Vagina (tissue), 2 donors: ENCODE data around the gene GRM8. TPM values are rescaled to one million over a fixed set of nuclear protein-coding genes. Genes with fewer than 3 reads are reported as not detected.

ENCODE experiments used
- DNase-seq, 2 donors: peaks; one replicate each; pipeline ENCODE4 v3.0.0-alpha.2; 2017; ENCODE audit errors: extremely low spot score in 2 of 2
- H3K27ac ChIP-seq: fragments of 200-600 bp; sonication (generic); one replicate; pipeline ENCODE4 v1.5.1; 2019
- H3K27me3 ChIP-seq: fragments of 200-600 bp; sonication (generic); one replicate; pipeline ENCODE4 v1.5.1; 2019
- H3K36me3 ChIP-seq, 2 donors: fragments of 200-600 bp; sonication (generic); one replicate each; pipeline ENCODE4 v1.5.1; 2017 to 2019
- H3K4me1 ChIP-seq: fragments of 200-600 bp; sonication (generic); one replicate; pipeline ENCODE4 v1.5.1; 2019
- H3K4me3 ChIP-seq, 2 donors: fragments of 200-600 bp; sonication (generic); 1 replicate in 1 of 2; 2 replicates in 1 of 2; pipeline ENCODE4 v1.5.1; 2016 to 2019
- H3K9me3 ChIP-seq: fragments of 200-600 bp; sonication (generic); one replicate; pipeline ENCODE4 v1.5.1; 2019
- POLR2A ChIP-seq, 2 donors: fragments of 450-650 bp; IDR thresholded peaks; one replicate each; pipeline ENCODE4 v1.6.1; 2017; ENCODE audit warnings: antibody characterized with exemption in 2 of 2, mild to moderate bottlenecking in 2 of 2, moderate library complexity in 2 of 2
- POLR2AphosphoS5 ChIP-seq, 2 donors: sonication (generic); formaldehyde crosslinking; IDR thresholded peaks; one replicate each; pipeline ENCODE4 v1.9.0; 2017; ENCODE audit warnings: antibody characterized with exemption in 2 of 2, mild to moderate bottlenecking in 2 of 2, low read depth in 1 of 2; ENCODE audit not compliant: insufficient read depth in 1 of 2
- intact Hi-C: fragments of 100-400 bp; cut with DNase I; formaldehyde crosslinking; loops from one replicate; pipeline ENCODE4 v1.15.1; 2023
- total RNA-seq: library from RNA; depleted of rRNA; stranded (reverse); fragments of >200 nt; gene quantifications from one replicate; pipeline ENCODE4 v1.2.3, GENCODE V29; 2016
- TF ChIP-seq, protein P1 (sequence below), 3 experiments: fragments of 450-650 bp in 2 of 3; fragments of 200-600 bp in 1 of 3; sonication (generic) in 1 of 3; IDR thresholded peaks; one replicate each; pipeline ENCODE4 v1.5.1; 2017 to 2019; ENCODE audit warnings: antibody characterized with exemption in 3 of 3, mild to moderate bottlenecking in 2 of 3, moderate library complexity in 2 of 3

The GRM8 gene
- total RNA-seq, 1 donor from 2014 or later, result not detected

- intact Hi-C loops, result no loop called here
- Histone ChIP-seq H3K27ac (no peak overlapping the region), H3K4me3 (no peak overlapping the region), H3K9me3 (no peaks in the 10 kb centered on the region), H3K4me1 (no peaks in the 10 kb centered on the region), H3K27me3 (no peaks in the 10 kb centered on the region), H3K36me3 (no peaks in the 10 kb centered on the region)
- no peak for DNase-seq
- TF ChIP-seq POLR2A (IDR thresholded peaks at IDR 0.05), result no peak
- TF ChIP-seq, protein P1, sequence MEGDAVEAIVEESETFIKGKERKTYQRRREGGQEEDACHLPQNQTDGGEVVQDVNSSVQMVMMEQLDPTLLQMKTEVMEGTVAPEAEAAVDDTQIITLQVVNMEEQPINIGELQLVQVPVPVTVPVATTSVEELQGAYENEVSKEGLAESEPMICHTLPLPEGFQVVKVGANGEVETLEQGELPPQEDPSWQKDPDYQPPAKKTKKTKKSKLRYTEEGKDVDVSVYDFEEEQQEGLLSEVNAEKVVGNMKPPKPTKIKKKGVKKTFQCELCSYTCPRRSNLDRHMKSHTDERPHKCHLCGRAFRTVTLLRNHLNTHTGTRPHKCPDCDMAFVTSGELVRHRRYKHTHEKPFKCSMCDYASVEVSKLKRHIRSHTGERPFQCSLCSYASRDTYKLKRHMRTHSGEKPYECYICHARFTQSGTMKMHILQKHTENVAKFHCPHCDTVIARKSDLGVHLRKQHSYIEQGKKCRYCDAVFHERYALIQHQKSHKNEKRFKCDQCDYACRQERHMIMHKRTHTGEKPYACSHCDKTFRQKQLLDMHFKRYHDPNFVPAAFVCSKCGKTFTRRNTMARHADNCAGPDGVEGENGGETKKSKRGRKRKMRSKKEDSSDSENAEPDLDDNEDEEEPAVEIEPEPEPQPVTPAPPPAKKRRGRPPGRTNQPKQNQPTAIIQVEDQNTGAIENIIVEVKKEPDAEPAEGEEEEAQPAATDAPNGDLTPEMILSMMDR (IDR thresholded peaks at IDR 0.05), result no peak
- TF ChIP-seq POLR2AphosphoS5 (IDR thresholded peaks at IDR 0.05; ENCODE audit: insufficient read depth in 1 of 2, low read depth in 1 of 2), result no peak
These were observed 726.8 kb downstream of the GRM8 start for GRCh38 chr7:126525906-126526305.

DNA sequence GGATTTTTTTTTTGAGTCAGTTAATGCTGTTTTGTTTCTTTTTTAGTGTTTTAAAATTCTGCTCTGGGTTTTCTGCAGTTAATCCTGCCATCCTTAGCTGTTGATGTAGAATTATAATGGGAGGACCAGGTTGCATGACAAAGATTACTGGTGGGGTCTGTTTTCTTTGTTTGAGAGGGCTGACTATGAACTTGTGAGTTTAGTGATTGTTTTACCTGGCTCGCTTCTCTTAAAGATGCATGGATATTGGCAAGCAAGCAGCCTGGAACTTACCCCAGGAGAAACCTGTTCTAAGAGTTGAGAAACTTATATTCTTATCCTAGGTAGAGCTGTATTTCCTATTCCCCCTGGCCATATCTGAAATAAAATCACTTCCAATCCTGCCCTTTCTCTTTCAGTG is 727.8 kb downstream of the GRM8 start:
- Histone ChIP-seq H3K27ac (no peak overlapping the region), H3K36me3 (no peaks in the 10 kb centered on the region), H3K27me3 (no peaks in the 10 kb centered on the region), H3K4me1 (no peaks in the 10 kb centered on the region), H3K9me3 (no peaks in the 10 kb centered on the region), H3K4me3 (no peak overlapping the region)
- DNase-seq, result no peak
- intact Hi-C loops, result no loop called here
- TF ChIP-seq, protein P1 (IDR thresholded peaks at IDR 0.05), result no peak
- TF ChIP-seq POLR2AphosphoS5 (IDR thresholded peaks at IDR 0.05; ENCODE audit: insufficient read depth in 1 of 2, low read depth in 1 of 2) (no peak), POLR2A (IDR thresholded peaks at IDR 0.05) (no peak)

- Histone ChIP-seq H3K27ac (no peak overlapping the region), H3K36me3 (no peaks in the 10 kb centered on the region), H3K4me3 (no peak overlapping the region), H3K9me3 (no peaks in the 10 kb centered on the region), H3K27me3 (no peaks in the 10 kb centered on the region), H3K4me1 (no peaks in the 10 kb centered on the region)
- TF ChIP-seq POLR2A (IDR thresholded peaks at IDR 0.05), result no peak
- DNase-seq, result no peak
- intact Hi-C loops, result no loop called here
These were observed 741.7 kb downstream of the GRM8 start for GRCh38 chr7:126511046-126511445.

GRCh38 chr7:126501617-126502016 is 751.1 kb downstream of the GRM8 start:
- H3K4me3 ChIP-seq, result no peak overlapping the region
- TF ChIP-seq POLR2A (IDR thresholded peaks at IDR 0.05) (no peak), POLR2AphosphoS5 (IDR thresholded peaks at IDR 0.05; ENCODE audit: insufficient read depth in 1 of 2, low read depth in 1 of 2) (no peak)
- TF ChIP-seq, protein P1 (IDR thresholded peaks at IDR 0.05), result no peak
- no peaks in the 10 kb centered on the region for H3K4me1 ChIP-seq
- DNase-seq, result no peak
- intact Hi-C loops, result no loop called here
- H3K27ac ChIP-seq, result no peak overlapping the region
- no peaks in the 10 kb centered on the region for H3K27me3 ChIP-seq
- no peaks in the 10 kb centered on the region for H3K9me3 ChIP-seq
- H3K36me3 ChIP-seq, result no peaks in the 10 kb centered on the region

DNA sequence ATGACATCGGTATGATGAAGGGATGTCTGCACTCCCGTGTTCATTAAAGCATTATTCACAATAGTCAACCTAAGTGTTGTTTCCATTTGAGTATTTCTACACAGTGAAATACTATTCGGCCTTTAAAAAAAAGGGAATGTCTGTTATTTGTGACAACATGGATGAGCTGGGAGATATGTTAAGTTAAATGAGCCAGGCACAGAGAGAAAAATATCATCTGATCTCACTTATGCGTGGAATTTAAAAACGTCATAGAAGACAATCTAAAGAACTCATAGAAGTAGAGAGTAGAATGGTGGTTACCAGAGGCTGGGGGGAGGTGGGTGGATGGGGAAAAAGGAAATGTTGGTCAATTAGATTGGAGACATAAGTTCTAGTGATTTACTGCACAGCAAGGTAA is 753.3 kb downstream of the GRM8 start:
- TF ChIP-seq, protein P1 (IDR thresholded peaks at IDR 0.05), result no peak
- TF ChIP-seq POLR2A (IDR thresholded peaks at IDR 0.05), result no peak
- Histone ChIP-seq H3K4me1 (no peaks in the 10 kb centered on the region), H3K4me3 (no peak overlapping the region), H3K27ac (no peak overlapping the region), H3K9me3 (no peaks in the 10 kb centered on the region), H3K36me3 (no peaks in the 10 kb centered on the region), H3K27me3 (no peaks in the 10 kb centered on the region)
- intact Hi-C loops, result no loop called here
- DNase-seq, result no peak

- Histone ChIP-seq H3K36me3 (no peaks in the 10 kb centered on the region), H3K27me3 (no peaks in the 10 kb centered on the region), H3K4me1 (no peaks in the 10 kb centered on the region), H3K27ac (no peak overlapping the region), H3K4me3 (no peak overlapping the region), H3K9me3 (no peaks in the 10 kb centered on the region)
- intact Hi-C loops, result no loop called here
- TF ChIP-seq POLR2AphosphoS5 (IDR thresholded peaks at IDR 0.05; ENCODE audit: insufficient read depth in 1 of 2, low read depth in 1 of 2), result no peak
- TF ChIP-seq, protein P1 (IDR thresholded peaks at IDR 0.05), result no peak
- TF ChIP-seq POLR2A (IDR thresholded peaks at IDR 0.05), result no peak
- no peak for DNase-seq
These were observed 757.0 kb downstream of the GRM8 start for GRCh38 chr7:126495733-126496132.
